HepG2 (cell line): Measurements from ENCODE around the gene RRAD. TPM values are rescaled to one million over a fixed set of nuclear protein-coding genes. Genes with fewer than 3 reads are reported as not detected.

Experiments
- ARID2 ChIP-seq: sonication (generic); formaldehyde crosslinking; IDR thresholded peaks from 2 replicates; pipeline ENCODE4 v1.8.1; 2022; ENCODE audit warnings: mild to moderate bottlenecking, missing genetic modification reagents, borderline replicate concordance
- ATF6 ChIP-seq: sonication (generic); formaldehyde crosslinking; conservative IDR thresholded peaks from 2 replicates; pipeline ENCODE4 v1.4.0; 2020; ENCODE audit warnings: missing genetic modification reagents
- CBX1 ChIP-seq: IDR thresholded peaks from one replicate; pipeline ENCODE4 v1.6.1; 2016; ENCODE audit warnings: antibody characterized with exemption, low read depth
- DDIT3 ChIP-seq: sonication (generic); formaldehyde crosslinking; IDR thresholded peaks from 2 replicates; pipeline ENCODE4 v1.4.0; 2020; ENCODE audit warnings: mild to moderate bottlenecking, missing genetic modification reagents
- DR1 ChIP-seq: sonication (generic); formaldehyde crosslinking; IDR thresholded peaks from 2 replicates; pipeline ENCODE4 v1.8.0; 2021; ENCODE audit warnings: mild to moderate bottlenecking, missing genetic modification reagents, inconsistent platforms
- ETV6 ChIP-seq: sonication (generic); formaldehyde crosslinking; conservative IDR thresholded peaks from 2 replicates; pipeline ENCODE4 v1.4.0; 2020; ENCODE audit warnings: missing genetic modification reagents
- KDM4B ChIP-seq: sonication (generic); formaldehyde crosslinking; IDR thresholded peaks from 2 replicates; pipeline ENCODE4 v1.4.0; 2020; ENCODE audit warnings: missing genetic modification reagents
- KDM6A ChIP-seq: IDR thresholded peaks from 2 replicates; pipeline ENCODE4 v1.6.1; 2016; ENCODE audit warnings: low read depth
- MATR3 ChIP-seq: sonication (generic); formaldehyde crosslinking; IDR thresholded peaks from 2 replicates; pipeline ENCODE4 v1.4.0; 2020; ENCODE audit warnings: missing genetic modification reagents
- PHF21A ChIP-seq: sonication (generic); formaldehyde crosslinking; IDR thresholded peaks from 2 replicates; pipeline ENCODE4 v1.5.0; 2020; ENCODE audit warnings: mild to moderate bottlenecking, missing genetic modification reagents
- PHF5A ChIP-seq: IDR thresholded peaks from one replicate; pipeline ENCODE4 v1.6.1; 2018; ENCODE audit warnings: low read depth, missing genetic modification reagents; ENCODE audit not compliant: unreplicated experiment
- PLRG1 ChIP-seq: fragments of 450-650 bp; conservative IDR thresholded peaks from 2 replicates; pipeline ENCODE4 v1.6.1; 2016
- SIN3B ChIP-seq: fragments of 150-350 bp; IDR thresholded peaks from 2 replicates; pipeline ENCODE4 v1.6.1; 2014; ENCODE audit warnings: low read length
- SOX5 ChIP-seq: IDR thresholded peaks from 2 replicates; pipeline ENCODE4 v1.6.1; 2016; ENCODE audit warnings: borderline replicate concordance
- TARDBP ChIP-seq: sonication (generic); formaldehyde crosslinking; IDR thresholded peaks from 2 replicates; pipeline ENCODE4 v1.8.0; 2022; ENCODE audit warnings: mild to moderate bottlenecking, missing genetic modification reagents
- USF2 ChIP-seq, 2 experiments: sonication (generic) in 1 of 2; formaldehyde crosslinking in 1 of 2; IDR thresholded peaks; 2 replicates each; pipeline versions ENCODE4 v1.5.1 to v1.6.1; 2011 to 2020; ENCODE audit warnings: borderline replicate concordance in 1 of 2, low read depth in 1 of 2, low read length in 1 of 2, mild to moderate bottlenecking in 1 of 2, missing genetic modification reagents in 1 of 2, moderate library complexity in 1 of 2
- ZNF142 ChIP-seq: sonication (generic); formaldehyde crosslinking; IDR thresholded peaks from 2 replicates; pipeline ENCODE4 v1.4.0; 2020; ENCODE audit warnings: missing genetic modification reagents
- ZNF24 ChIP-seq: fragments of 450-650 bp; IDR thresholded peaks from 2 replicates; pipeline ENCODE4 v1.6.1; 2017; ENCODE audit warnings: antibody characterized with exemption, mild to moderate bottlenecking
- ZNF383 ChIP-seq: sonication (generic); formaldehyde crosslinking; IDR thresholded peaks from 2 replicates; pipeline ENCODE4 v1.4.0; 2020; ENCODE audit warnings: missing genetic modification reagents, mild to moderate bottlenecking, borderline replicate concordance
- polyA plus RNA-seq, 8 experiments: library from polyadenylated mRNA; depleted of rRNA in 3 of 8; stranded (reverse) in 7 of 8; unstranded in 1 of 8; fragments of >200 nt; fragmentation: Illumina TruSeq in 4 of 8; extraction: Trizol in 4 of 8; gene quantifications; 2 replicates each; pipeline versions ENCODE4 v1.2.1 to v1.2.3, GENCODE V29; 2011 to 2016; ENCODE audit warnings: low read depth in 4 of 8, missing spikeins in 1 of 8, mixed read lengths in 1 of 8; ENCODE audit not compliant: insufficient read depth in 1 of 8
- total RNA-seq, 5 experiments: library from RNA; depleted of rRNA; stranded (reverse); fragments of >200 nt; fragmentation: Illumina TruSeq; extraction: Trizol; gene quantifications; 2 replicates each; pipeline ENCODE4 v1.2.3, GENCODE V29; 2016; ENCODE audit warnings: low read depth in 1 of 5

RRAD gene
- total and polyA plus RNA-seq, 2 of the 13 experiments (the other 11 are each of a cell fraction or from before 2014, with no cell fraction given) = 0.80 to 1.1 TPM

GRCh38 chr16:66961065-66961744 is 35.9 kb upstream of the RRAD start, which contains the start of gene CES3 (continued):
- TF ChIP-seq CBX1 (peak; percentile 67), USF2 (IDR thresholded peaks at IDR 0.05; ENCODE audit: low read depth, low read length) (no peak), USF2 (CRISPR knock-in tag; IDR thresholded peaks at IDR 0.05; ENCODE audit: borderline replicate concordance) (no peak), KDM6A (no peak), ZNF142 (no peak), PHF21A (CRISPR knock-in tag) (no peak), SIN3B (no peak), ZNF383 (CRISPR knock-in tag) (no peak), SOX5 (peak; percentile 15; the same call in 1 of the 2 replicates), KDM4B (0 out of 2 replicates have a peak, but pooled peaks have one; percentile 36), ARID2 (no peak), MATR3 (no peak), DDIT3 (CRISPR knock-in tag) (no peak), PHF5A (CRISPR knock-in tag) (no peak), ZNF24 (no peak), PLRG1 (no peak), ETV6 (CRISPR knock-in tag) (no peak), TARDBP (CRISPR knock-in tag) (peak; percentile 40; the same call in 1 of the 2 replicates), ATF6 (CRISPR knock-in tag) (no peak), DR1 (CRISPR knock-in tag) (no peak)
